Measurements from ENCODE around the gene LRRC4.

LRRC4 gene

DNA sequence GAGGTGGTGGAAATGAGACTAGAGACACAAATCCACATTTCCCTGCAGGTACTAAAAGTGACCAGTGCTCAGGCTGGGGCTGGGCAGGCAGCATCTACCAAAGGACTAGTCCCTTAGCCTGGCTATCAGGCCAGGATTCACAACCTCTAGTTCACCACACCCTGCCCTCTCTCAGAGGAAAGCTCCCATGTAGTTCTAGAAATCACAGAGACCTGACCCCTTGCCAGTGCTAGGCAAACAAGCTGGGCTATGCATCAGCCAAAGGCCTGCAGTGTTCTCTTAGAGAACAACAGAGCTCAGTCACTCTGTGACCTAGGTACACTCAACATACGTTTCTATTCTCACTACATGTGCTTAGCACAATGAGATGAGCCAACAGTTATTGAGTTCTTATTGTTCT is 26.7 kb upstream of the LRRC4 start:
- DNase-seq, result no peak

DNA sequence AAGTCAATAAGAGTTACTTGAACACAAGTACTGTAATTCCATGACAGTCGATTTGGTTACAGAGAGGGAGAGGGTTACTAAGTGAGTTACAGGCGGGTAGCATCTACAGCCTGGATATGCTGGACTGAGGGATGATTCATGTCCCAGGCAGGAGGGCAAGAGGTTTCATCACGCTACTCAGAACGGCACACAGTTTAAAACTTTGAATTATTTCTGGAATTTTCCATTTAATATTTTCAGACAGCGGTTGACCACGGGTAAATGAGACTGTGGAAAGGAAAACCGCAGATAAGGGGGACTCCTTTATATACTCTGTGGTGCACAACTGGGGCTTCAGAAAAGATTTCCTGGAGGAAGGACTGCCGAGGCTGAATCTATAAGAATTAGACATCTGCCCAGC is 25.7 kb upstream of the LRRC4 start:
- DNase-seq, result no peak

DNA sequence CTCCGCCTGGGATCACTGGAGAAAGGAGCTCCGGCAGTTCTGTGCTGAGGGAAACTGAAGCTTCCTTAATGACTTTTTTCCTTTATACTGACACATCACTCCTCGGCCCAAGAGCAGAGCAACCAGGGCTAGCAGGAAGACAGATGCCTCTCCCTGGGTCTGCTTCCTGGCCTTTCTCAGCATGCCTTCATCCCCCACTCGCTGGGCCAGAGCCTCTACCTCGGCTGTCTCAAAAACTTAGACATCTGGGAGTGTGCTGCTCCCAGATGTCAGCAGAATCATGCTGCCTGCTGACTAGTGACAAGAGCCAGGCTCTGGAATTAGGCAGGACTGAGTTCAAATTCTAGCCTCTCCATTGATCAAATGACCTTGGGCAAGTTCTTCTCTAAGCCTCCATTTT is 24.4 kb upstream of the LRRC4 start:
- DNase-seq, result no peak

DNA sequence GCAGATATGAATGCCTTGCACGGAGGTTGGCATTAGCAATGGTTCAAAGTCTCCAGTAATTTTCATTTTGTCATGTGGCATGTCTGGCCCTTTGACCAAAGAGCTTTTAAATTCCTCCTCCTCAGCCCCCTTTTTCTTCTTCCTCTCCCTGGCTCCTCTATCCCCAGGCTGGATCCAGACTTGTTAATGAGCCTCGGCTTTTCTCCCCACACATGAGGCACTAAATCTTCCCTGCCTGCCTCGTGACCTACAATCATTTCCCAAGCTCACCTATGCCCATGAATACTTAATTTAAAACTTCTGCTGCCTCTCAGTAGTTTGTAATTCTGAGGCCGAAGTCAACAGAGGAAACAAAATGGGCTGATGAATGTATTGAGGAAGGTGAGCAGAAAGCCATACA is 23.3 kb upstream of the LRRC4 start:
- no peak for DNase-seq

DNA sequence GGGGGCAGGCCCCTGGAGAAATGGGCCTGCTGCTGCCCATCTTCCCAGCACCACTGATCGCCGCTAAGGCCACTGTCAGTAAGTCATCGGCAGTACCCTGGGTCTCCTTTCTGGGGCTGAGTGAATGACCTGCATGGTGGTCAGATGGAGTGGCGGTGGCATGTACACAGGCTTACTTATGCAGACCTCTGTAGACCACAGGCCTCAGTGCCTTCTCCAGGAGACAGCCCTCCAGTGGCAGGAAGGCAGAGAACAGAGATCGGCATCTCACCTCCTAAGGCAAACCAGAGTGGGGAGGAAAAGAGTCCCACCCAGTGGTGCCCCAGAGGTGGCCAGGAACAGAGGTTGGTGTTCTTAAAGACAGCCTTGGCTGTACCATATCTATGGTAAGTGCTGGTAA is 22.8 kb upstream of the LRRC4 start:
- DNase-seq, result no peak

DNA sequence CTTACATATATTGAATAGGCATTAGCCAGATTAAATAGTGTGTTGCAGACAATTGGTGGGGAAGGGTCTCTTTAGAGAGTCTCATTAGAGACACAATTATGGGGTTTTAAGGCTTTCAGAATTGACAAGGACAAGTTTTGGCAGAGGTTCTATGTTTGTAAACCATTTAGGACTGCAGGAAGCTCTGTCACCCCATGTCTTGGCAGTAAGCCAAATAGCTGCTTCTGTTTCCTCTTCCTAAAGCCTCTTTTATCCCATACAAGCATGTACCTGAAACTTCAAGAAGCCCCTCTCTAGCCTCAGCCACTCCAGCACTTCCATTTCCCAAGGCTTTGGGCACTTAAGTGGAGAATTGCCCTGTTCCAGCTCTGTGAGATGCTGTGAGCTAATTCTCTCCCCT is 21.8 kb upstream of the LRRC4 start:
- peak; percentile 56 for DNase-seq

DNA sequence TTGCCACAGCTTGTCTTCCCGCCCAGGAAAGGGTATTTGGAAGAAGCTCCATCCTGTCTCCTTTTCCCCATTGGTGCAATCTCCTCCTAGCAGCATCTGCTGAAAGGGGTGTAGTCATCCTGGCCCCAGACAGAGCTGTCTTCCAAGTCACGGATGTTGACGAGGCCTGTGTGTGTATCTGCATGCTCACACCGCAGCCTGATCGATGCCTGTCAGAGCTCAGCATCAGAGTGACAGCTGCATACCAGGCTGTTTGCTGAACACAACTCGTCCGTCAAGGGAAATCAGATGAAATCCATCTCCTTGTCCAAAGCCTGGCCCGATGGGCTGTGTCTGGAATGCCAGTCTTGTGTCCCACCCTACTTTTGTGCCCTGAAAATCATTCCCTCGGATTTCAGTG is 21.2 kb upstream of the LRRC4 start:
- no peak for DNase-seq

DNA sequence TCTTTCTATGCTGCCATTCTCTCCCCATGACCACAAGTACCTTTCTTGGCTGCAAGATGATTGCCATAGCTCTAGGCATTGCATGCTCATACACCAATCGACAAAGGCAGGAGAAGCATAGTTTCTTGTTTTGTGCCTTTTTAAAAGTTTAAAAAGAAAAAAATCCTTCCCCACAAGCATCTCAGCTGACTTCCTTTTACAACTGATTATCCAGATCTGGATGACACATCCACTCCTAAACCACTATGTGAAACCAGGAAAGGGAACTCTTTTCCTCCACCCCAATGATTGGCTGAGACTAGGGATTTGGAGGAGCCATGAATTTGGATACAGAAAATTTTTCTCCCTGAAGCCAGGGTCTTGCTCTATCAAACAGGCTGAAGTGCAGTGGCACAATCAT is 14.5 kb upstream of the LRRC4 start:
- DNase-seq, result no peak

DNA sequence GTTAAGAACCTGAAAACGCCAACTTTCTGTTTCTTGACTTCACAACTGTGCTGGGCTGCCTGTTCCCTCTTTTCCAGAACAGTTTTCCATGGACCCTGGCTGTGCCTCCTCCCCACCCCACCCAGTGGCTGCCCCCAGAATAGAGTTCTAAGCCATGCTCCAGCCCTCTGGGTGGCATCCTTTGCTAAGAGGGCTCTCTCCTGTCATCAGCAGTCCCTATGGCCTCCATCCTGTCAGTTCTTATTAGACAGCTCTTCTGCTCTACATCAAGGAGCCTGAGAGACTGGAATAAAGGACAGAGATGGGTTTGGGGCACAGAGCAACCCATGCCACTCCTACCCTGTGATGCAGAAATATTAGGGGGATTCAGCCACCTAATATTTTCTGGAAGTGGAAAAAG is 13.9 kb upstream of the LRRC4 start:
- no peak for DNase-seq

DNA sequence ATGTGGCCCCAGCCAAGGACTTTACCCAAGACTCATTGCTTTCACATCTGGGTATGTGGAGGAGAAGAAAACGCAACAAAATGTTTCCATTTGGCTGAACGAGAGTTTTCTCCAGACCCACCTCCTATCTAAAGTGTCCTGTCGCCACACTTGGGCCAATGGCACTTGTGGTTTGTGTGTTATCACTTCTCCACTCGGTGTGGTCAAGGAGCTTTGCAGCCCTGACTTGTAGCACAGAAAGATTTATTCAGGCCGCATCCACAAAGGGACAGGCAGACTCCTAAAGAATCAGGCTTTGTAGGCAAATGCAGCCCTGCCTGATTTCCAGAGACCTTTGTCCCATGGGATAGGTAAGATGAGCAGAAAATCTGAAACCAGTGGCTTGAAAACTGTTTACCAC is 12.8 kb upstream of the LRRC4 start:
- DNase-seq, result peak; percentile 55

DNA sequence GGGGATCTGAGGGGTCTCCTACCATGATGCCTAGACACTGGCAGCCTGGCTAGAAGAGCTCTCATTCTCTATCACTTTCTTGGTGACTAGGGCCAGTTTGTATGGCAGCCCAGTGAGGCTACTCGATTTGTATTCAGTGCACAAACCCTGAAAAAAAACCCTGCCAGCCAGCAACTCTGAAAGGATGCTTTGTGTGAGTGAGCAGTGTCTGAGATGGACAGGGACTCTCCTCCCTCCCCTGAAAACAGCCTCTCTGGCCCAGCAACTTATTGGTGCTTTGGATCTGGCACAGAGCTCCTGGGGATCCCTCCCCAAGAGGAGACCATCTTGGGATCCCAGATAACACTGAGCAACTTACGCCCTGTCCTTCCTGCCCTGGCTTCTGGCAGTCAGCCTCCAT is 10.8 kb upstream of the LRRC4 start:
- DNase-seq, result no peak

DNA sequence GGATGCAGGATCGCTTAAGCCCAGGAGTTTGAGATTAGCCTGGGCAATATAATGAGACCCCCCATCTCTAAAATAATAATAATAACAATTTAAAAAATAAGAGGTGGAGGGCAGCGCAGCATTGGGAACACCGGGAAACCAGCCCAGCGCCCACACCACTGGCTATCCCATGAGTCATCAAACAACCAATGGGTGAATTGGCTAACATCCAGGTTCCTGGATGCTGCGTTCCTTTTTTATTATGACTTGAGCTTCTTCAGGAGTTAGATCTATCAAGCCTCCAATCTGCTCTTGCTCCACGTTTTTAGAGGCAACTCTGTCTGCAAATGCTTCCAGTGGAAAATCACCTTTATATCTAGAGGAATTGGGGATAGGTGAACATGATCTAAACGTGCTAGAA is 10.0 kb upstream of the LRRC4 start:
- DNase-seq, result no peak

DNA sequence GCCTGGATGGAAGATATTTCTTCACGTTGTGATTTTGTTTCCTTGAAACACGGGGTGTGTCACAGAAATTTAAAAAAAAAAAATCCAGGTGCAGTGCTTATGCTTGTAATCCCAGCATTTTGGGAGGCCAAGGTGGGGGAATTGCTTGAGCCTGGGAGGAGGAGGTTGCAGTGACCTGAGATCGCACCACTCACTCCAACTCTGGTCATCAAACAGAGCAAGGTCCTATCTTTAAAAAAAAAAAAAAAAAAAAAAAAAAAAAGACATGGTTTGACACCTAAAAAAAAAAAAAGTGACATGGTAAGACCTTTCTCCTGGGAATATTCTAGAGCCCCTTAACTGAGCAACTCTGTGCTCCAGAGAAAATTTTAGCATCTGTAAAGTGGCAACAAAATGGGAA is 9.0 kb upstream of the LRRC4 start:
- no peak for DNase-seq

DNA sequence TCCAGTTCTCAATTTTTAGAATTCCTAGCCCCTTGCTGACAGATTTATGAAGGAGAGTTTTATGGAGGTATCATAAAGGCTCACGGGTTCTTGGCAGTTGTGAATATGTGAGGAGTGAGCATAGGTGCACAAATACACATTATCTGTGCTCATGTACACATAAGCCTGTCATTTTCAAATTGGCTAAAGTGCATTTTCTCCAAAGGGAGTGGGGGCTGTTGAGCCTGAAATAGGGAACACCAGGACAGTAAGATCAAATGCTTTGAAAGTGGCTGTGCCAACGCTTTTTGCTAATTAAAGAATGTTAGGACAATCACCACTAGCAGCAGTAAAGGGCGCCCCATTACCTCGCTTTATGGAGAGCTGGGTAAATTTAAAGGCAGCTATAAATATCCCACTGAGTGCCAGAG is 8.3 kb upstream of the LRRC4 start:
- DNase-seq, result no peak

DNA sequence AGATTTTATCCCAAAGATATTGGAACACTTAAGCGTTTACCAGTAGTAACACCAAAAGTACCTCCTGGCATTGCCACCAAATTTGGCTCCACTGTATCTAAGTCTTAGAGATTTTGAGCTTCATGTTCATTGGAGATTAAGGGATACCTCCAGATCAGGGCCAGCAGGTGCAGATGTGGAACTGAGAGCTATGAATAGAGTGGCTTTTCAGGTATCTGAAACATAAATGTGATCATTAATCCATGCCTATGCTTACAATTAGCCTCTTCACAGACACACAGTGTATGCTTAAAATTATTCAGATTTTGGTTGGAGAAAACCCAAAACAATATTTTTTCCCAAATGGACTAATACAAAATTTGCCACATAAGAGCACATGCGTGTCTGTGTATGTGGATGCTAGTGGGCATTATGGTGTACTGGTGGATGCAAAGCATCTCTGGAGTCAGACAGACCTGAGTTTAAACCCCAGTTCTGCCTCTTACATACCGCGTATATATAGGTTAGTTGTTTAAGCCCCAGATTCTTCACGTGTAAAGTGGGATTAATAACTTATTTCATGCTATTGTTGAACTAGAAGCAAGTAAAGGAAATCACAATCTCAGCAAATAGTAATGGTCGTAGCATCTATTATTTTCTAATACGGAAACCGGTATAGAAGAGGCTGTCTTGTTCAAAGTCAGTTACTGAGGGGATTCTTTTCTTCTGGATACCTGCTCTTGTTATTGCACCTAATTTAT is 6.8 kb upstream of the LRRC4 start:
- DNase-seq, result no peak

DNA sequence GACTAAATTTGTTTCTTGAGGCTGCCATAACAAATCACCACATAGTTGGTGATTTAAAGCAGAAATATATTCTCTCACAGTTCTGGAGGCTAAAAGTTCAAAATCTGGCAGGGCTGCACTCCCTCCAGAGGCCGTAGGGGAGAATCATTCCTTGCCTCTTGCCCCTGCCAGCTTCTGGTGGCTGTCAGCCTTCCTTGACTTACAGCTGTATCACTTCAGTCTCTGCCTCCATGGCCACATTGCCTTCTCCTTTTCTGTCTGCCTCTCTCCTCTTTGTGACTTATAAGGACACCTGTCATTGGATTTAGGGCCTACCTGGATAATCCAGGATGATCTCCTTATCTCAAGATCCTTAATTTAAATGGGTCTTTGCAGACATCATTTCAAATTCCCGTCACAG is 5.8 kb upstream of the LRRC4 start:
- no peak for DNase-seq

DNA sequence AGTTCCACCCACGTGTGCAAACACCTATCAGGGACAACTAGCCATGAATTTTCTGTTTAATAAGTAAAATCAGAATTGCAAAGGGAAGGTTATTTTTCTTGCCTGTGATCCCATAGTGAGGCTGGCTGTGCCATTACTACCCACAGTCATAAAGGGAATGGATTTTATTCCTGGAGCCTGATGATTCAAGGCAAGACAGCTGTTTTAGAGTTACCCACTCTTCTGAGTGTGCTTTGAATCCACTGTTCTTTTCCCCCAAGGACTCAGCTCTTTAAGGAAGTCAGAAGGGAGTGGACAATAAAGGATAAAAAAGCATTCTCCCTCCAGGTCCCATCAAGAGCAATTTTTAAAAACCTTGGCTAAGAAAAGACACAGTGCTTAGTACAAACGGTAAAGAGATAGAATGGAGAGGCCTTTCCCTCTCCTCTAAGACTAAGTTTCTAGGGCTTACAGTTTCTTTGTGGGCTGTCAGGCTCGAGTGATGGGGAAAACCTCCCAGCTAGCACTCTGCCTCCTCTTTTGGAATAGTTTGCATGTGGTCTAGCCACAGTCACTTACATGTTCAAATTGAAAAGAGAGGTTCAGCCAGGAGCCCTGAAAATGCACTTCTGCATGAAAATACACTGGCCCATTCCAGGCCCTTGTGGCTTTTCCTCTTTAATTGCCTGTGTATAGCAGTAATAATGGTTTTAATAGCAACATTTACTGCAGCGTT is 5.1 kb upstream of the LRRC4 start:
- DNase-seq, result no peak

DNA sequence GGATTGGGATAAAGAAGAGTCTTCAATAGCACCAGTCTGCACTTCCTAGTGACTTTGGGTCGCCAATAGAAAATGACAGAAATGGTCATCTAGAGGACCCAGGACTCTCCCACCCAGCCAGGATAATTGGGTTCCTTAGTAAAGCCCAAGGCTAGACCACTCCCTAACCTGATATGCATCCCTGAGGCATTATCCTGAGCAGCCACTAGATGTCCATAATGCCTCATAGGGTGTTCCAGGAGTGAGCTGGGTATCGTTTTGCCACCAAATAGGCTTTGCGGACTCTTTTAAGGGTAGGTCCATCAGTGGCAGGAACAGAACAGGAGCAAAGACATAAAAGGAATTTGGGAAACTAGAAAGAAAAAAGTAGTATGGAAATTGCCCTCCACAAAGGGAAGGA is 4.5 kb upstream of the LRRC4 start:
- peak; percentile 48 for DNase-seq

DNA sequence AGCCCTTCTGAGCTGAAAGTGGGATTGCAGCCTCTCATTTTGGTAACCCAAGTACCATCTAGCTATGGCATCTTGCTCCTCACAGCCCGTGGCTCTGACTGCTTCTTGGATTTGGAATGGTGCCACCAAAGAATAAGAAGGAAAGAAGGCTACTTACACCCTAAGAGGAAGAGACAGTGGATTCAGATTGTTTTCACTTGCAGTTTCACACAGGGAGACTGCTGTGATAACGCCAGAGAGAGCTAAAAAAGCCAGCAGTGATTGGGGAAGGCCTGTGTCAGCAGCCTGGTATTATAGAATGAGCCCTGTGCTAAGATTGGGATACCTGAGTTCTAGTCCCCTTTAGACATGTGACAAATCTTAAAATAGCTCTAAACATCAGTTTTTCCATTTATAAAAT is 3.6 kb upstream of the LRRC4 start:
- no peak for DNase-seq

DNA sequence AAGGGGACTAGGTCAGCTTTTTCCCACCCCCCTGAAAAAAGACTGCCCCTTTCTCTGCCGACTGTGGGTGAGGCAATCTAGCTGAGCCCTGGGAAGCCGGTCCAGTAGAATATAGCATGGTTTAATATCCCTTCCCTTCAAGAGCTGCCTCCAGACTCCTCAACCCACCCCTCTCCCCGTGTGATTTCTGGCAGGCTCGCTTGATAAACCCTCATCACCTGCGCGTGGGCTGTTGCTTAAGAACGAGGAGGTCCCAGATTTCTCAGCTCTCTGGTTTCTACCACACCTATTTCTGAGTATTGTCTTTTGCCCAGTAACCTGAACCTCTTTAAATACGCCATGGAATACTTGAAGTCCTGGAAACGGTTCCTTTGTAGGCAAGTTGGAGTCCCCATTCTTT is 2.0 kb upstream of the LRRC4 start:
- DNase-seq, result no peak

DNA sequence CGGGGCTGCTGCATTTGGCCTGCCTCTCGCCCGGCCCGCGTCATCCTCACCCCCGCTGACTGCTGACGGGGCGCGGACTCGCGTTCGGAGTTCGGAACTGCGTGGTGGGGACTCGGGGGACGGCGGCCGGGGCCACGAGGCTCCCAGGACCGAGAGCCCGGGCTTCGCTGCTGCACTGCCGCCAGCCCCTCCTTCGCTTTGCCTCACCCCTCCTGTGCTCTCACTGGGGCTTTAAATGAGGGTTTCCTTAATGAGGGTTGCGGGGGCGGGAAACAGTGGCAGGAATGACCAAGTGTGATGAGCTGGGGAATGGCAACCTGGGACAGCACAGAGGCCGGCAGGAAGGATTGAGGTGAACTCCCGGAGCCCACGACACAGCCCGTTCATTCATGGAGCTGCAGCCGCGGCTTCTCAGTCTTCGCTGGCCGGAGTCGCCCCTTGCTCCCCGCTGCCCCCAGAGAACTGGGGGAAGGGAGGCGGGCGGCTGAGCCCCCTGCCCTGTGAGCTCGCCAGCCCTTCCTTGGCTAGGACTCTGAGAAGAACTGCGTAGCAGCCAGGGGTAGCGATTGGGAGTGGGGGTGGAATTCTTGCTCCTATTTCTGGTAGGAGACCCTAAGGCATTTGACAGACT is 1.5 kb upstream of the LRRC4 start:
- DNase-seq, result no peak

DNA sequence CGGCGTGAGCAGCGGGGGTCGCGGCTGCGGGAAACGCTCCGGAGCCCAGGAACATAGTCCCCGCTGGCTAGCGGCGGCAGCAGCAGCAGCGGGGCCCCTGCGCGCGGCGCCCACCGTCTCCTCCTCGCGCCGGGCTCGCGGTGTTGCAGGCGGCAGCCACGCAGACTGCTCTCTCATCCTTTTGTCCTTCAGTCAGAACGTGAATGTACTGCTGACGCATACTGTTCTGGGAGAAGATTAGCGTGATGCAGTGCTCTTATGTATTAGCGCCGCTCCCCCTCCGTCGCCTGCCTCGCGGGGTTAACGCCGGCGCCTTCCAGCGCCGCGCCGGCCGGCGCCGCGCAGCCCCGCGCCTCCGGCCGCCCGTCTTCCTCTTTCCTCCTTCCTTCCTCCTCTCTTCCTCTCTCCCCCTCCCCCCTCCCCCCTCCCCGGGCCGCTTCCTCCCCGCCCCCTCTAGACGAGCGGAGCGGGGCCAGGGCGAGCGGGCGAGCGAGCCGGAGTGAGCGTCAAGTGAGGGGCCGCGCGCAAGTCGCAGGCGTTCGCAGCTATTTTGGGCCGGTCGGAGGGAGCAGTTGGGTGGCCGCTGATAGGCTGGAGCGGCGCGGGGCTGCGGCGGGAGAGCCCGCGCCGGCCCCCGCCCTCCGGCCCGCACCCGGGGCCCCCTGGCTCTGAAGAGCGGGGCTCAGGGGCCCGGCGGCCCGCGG is 816 bp upstream of the LRRC4 start:
- DNase-seq, result peak; percentile 86

DNA sequence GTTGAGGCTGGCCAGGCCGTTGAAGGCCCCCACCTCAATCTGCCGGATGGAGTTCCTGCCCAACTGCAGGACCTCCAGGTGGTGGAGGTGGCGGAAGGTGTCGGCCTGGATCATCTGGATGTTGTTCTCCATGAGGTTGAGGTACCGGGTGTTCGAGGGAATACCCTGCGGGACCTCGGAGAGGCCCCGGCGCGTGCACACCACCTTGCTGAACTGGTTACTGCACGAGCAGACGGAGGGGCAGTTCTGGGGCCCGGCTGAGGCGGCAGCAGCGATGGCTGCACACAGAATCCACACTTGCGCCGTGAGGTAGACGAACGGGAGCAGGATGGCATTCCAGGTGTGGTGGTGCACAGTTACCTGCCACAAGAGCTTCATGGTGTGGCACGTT is 979 bp downstream of the LRRC4 start:
- no peak for DNase-seq

All from hematopoietic multipotent progenitor cell treated with erythropoietin and hydrocortisone succinate and interleukin-3 and kit ligand, for 6 days (in vitro differentiated cells).